Stimulated activated CD4-positive, alpha-beta T cell treated with anti-CD3 and anti-CD28 coated beads, Interleukin-15, amount 100 ng/mL, for 24 hours (primary cell): ENCODE results near the gene CAMK1D.
"Not testable (repeated sequence)": the region's sequence is repeated elsewhere in the genome, so short reads cannot be mapped to it uniquely, and the experiment has no call there.

Source experiments
- DNase-seq: peaks from one replicate; pipeline ENCODE4 v3.0.0-alpha.2; 2020

Gene CAMK1D

DNA sequence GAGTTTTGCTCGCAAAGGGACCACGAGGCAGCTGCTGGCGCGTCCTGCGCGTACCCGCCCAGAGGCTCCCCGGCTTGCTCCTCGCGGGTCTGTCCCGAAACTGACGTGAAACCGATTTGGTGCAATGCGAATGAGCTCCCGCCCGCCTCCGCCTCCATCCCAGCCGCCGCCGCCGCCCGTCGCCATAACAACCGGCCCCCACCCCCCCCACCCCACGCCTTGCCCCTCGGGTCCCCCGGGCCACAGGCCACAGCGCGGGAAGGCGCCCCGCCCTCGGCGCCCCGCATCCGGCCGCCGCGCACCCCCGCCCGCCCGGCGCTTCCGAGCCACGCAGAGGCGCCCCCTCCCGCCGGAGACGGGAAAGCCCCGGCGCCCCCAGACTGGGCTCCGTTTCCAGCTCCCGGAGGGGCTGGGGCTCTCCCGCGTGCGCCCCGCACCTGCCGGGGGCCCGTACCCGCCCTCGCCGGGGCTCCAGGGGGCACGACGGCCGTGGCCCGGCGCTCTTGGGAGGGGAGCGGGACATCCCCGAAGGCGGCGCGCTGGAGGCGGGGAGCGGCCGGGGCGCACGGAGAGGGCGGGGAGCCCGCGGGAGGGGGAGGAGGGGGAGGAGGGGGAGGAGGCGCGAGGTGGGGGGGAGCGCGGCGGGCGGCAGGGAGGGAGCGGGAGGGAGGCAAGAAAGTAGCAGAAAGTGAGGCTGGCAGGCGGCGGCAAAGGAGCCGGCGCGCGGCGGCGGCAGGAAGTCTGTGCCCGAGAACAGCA, at the start of gene CAMK1D:
CAMK1D (plus strand) TSS at position 678 of the 759 bp plus-strand sequence.
- DNase-seq: peak; percentile 85

DNA sequence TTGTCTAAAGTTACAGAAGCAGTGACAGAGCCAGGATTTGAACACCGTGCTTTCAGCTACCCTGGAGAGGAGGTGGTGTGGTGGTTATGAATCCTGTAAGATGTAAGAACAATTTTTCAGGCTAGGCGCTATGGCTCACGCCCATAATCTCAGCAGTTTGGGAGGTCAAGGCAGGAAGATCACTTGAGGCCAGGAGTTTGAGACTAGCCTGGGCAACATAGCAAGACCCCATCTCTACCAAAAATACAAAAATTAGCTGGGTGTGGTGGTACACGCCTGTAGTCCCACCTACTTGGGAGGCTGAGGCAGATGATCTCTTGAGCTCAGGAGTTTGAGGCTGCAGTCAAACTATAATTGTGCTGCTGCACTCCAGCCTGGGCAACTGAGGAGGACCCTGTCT, 48.3 kb upstream of the CAMK1D start:
- DNase-seq: not testable (repeated sequence)

DNA sequence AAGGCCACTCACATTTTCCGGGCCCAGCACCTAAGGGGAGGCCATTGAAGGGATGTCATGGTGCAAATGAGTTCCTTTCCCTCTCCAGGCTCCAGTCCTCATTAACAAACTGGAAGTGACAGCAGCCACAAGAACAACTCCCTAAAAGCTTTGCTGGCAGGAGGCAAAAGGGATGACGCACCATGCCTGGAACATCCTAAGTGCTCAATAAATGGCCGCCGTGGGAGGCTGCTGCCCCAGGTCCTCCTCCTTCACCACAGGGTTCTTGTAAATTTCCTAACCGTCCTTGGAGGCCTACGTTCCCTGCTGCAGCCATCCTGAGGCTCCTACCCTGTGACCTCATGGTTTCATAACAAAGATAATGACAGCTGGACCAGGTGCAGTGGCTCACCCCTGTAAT, 41.3 kb upstream of the CAMK1D start:
- DNase-seq: peak; percentile 12

DNA sequence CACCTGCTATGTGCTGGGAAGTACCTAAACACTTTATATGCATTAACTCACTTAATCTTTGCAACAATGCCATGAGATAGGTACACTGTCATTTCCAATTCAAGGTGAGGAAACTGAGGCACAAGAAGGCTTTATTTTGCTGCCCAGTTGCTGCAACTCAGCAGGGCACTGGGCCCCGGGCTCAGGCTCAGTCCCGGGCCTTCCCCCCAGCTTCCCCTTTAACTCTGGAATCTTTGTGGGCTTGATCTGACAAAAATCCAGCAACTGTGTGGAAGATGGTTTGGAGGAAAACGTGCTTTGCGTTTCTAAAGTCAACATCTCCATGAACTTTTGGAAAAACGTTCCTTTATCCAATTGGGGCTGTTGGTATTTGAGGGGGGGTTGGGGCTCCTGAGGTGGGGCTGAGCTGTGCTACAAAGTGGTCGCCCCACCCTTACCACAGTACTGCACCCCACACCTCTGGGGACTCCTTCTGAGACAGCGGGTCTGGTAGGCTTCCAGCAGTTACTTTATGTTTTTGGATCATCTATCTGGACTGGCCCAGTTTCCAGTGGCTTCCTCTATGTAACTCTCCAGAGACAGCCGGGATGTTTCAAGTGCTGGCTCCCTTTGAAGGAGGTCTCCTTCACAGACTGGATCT, 40.5 kb upstream of the CAMK1D start:
- no peak for DNase-seq

DNA sequence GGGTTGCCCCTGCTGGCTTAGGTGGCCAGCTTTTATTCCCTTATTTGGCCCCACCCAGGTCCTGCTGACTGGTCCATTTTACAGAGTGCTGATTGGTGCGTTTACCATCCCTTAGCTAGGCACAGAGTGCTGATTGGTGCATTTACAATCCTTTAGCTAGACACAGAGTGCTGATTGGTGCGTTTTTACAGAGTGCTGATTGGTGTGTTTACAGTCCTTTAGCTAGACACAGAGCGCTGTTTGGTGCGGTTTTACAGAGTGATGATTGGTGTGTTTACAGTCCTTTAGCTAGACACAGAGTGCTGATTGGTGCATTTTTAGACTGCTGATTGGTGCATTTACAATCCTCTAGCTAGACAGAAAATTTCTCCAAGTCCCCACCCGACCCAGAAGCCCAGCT, 39.6 kb upstream of the CAMK1D start:
- DNase-seq: not testable (repeated sequence)

DNA sequence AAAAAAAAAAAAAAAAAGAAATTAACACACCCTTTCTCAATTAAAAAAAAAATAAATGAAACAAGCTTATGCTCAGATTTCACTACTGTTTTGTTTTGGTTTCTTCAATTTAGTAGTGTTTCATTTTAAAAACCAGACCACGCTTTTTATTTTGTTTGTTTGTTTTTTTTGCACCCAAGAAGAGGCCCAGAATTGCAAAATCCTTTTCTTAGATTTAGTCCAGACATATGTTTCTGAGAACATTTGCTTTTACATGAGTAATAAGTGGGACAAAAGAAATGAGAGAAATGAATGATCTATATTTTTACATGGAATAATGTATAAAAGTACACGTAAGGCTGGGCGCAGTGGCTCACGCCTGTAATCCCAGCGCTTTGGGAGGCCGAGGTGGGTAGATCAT, 34.5 kb upstream of the CAMK1D start:
- no peak for DNase-seq

DNA sequence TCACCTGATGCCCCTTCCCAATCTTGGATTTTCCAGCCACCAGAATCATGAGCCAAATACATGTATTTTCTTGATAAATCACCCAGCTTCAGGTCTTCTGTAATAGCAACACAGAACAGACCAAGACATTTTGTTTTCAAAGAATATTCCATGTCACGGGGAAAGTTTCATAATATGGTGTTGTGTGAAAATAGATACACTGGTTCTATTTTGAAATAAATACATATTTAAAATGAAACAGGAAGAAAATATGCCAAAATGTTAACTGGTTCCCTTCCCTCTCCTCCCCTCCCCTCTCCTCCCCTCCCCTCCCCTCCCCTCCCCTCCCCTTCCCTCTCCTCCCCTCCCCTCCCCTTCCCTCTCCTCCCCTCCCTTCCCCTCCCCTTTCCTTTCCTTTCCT, 30.3 kb upstream of the CAMK1D start:
- DNase-seq: no peak

DNA sequence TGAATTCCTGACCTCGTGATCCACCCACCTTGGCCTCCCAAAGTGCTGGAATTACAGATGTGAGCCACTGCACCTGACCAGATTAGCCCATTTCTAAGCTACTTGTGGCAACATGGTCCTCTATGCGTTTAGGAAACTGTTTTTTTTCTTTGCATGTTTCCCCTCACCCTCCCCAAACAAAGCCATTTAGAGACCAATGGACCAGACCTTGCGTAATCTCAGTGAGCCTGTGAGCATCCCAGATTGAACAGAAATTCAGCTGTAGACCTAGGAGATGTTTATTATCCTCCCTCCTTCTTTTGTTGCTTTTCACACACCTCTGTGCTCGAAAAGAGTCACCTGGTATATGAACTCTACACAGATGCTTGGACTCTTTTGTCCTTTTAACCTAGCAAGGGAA, 28.5 kb upstream of the CAMK1D start:
- no peak for DNase-seq

DNA sequence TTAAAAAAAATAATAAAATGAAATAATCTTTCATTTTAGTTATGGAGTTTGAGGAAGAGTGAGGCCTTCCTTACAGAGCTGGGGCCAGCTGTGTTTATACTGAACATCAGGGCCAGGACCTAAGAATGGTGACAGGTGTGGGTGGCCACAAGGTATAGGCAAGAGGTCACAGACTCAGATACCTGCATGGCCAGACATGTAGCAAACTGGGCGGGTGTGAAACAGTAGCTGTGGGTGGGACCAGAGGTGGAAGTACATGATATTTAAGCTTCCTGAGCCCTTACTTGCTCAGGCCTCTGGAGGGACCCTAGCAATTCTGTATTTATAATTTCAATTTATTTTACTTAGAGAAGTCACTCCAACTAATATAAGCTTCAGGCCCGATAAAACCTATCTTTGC, 27.7 kb upstream of the CAMK1D start:
- DNase-seq: no peak

DNA sequence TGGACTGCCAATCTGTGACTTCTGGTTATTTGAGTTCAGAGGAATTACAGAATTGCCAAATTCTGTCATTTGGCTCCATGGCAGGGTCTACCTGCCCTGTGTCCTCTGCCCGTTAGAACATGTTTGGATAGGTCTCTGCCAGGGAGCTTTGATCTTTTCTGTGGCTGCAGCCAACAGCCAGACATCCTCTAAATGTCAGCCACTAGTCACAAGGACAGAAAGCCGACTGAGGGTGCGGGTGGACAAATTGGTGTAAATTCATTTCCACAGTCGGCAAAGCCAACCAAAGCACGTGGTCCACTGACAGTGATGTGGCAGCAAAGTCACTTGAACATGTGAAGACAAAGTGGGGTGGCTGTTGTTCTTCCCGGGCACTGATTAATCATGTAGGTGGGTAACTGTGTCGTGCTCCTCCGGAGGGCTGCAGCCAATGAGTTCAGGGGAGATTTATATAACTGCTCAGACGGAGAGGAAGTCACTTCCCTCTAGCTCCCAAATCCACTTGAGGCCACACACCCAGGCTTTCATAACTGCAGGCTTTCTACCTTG, 26.7 kb upstream of the CAMK1D start:
- no peak for DNase-seq

DNA sequence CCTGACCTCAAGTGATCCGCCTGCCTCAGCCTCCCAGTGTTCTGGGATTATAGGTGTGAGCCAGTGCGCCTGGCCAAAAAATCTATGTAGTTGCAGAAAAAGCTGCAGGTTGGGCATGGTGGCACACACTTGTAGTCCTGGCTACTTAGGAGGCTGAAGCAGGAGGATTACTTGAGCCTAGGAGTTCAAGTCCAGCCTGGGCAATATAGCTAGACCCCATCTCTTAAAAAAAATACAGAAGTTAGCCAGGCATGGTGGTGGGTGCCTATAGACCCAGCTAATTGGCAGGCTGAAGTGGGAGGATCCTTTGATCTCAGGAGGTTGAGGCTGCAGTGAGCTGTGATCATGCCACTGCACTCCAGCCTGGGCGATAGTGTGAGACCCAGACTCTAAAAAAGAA, 24.8 kb upstream of the CAMK1D start:
- DNase-seq: no peak

DNA sequence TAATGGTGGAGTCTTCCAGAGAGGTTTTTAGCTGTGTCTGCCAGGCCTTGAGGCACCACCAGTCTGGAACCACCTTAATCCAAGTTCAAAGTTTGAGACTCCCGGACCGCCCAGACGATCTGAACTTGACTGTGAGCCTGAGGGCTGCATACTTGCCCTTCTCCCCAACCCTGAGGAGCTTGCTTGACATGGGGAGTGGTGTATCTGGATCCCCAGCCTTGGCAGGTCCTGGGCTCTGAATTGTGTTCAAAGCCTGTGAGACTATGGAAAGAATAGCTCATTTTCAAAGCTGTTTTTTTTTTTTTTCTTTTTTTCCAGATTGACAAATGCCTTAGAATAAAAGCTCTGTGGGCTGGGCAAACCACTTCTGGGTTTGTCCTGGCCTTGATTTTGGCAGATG, 22.3 kb upstream of the CAMK1D start:
- no peak for DNase-seq

DNA sequence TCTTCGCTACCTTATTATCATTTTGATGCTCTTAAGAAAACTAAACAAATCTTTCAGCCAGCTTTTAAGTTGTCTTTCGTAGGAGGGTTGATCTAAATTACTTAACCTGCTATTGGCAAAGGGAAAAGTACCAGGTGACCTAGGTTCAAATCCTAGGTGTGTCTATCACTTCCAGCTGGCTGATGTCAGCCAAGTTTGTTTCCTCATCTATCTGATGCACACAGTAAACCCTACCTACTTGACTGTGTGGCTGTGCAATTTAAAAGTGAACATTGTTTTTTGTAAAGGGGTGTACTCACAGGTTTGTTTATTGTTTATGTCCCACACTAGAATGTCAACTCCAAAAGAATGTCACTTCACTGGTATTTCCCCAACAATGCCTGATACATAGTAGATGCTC, 21.9 kb upstream of the CAMK1D start:
- no peak for DNase-seq

DNA sequence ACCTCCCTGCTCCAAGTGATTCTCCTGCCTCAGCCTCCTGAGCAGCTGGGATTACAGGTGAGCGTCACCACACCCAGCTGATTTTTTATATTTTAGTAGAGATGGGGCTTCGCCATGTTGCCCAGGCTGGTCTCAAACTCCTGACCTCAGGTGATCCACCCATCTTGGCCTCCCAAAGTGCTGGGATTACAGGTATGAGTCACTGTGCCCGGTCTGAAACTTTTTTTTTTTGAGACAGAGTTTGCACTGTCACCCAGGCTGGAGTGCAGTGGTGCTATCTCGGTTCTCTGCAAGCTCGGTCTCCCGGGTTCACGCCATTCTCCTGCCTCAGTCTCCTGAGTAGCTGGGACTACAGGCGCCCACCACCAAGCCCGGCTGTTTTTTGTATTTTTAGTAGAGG, 21.0 kb upstream of the CAMK1D start:
- not testable (repeated sequence) for DNase-seq

DNA sequence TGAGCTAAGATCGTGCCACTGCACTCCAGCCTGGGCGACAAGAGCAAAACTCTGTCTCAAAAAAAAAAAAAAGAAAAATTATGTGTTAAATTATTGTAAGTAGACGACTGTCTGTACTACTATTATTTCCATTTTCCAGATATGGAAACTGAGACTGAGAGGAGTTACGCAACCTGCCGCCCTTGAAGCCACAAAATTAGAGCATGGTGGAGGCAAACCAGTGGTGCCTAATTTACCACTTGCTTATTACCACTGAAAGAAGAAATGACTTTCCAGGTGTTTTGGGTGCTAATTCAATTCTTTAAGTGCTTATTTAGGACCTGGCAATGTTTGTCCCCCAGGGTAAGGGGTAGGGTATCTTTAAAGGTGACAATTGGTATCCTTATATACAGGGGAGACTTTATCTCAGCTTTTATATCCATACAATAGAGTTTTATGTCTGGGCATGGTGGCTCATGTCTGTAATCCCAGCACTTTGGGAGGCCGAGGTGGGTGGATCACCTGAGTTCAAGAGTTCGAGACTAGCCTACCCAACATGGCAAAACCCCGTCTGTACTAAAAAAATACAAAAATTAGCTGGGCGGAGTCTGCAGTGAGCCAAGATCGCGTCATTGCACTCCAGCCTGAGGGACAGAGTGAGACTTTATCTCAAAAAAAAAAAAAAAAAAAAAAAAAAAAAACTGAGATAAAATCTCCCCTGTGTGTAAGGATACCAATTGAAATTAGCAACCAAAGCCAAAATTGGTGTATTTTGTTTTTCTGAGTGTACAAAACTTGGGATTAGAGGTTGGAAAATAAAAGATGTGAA, 16.6 kb upstream of the CAMK1D start:
- peak; percentile 13 for DNase-seq

DNA sequence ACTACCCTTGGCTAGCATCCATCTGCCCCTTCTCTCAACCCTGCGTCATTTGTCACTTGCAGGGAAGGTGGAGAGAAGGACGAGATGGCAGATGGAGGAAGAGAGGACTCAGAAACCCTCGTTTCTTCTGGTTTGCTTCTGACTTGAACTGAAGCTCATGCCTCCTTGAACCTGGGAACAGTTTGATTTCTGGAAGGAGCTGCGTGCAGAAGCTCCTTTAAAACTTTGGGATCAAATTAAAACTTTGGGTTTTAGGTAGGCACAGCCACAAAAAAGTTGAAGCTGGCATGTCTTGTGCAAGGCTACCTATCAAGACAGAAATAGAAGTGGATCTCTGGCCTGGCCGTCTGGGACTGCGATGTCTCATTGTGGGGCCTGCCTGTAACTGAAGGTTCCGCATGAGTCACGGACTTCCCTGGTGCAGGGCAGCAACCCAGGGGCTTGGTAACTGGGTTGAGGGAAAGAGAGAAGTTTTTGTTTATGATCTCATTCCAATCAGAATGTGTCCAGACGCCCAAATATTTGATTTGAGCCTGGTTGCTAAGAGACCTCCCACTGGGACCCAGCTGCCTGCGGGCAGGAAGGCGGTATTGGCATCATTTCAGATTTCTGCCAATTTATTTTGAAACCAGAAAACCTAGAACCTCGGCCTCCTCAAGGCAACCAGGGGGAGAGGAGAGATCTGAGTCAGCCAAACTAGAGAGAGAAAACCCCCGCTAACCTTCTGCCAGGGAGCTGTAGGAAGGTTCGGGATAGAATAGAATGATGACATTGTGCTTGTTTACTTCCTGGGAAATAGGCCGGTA, 15.8 kb upstream of the CAMK1D start:
- DNase-seq: peak; percentile 53

DNA sequence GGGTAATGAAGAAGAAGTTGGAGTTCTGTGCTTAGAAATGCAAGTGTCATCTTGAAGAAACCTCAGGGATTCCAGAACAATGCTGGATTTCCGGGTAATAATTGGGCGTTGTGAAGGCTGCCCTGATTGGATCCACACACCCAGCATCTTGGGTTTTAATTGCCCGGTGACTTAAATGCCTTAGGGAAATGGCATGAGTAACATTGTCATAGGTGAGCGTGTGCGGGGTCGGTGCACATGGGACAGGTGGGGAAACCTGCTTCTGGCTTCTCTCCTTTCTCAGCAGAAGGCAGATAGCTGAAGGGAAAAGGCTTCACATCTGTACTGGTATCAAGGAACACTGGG, 15.2 kb upstream of the CAMK1D start:
- DNase-seq: no peak

DNA sequence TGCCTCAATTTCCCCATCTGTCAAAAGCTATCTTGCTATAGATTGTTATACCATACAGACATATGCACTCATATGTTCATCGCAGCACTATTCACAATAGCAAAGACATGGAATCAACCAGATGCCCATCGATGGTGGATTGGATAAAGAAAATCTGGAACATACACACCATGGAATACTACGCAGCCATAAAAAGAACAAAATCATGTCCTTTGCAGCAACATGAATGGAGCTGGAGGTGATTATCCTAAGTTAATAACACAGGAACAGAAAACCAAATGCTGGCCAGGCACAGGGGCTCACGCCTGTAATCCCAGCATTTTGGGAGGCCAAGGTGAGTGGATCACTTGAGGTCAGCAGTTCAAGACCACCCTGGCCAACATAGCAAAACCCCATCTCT, 14.2 kb upstream of the CAMK1D start:
- DNase-seq: not testable (repeated sequence)

DNA sequence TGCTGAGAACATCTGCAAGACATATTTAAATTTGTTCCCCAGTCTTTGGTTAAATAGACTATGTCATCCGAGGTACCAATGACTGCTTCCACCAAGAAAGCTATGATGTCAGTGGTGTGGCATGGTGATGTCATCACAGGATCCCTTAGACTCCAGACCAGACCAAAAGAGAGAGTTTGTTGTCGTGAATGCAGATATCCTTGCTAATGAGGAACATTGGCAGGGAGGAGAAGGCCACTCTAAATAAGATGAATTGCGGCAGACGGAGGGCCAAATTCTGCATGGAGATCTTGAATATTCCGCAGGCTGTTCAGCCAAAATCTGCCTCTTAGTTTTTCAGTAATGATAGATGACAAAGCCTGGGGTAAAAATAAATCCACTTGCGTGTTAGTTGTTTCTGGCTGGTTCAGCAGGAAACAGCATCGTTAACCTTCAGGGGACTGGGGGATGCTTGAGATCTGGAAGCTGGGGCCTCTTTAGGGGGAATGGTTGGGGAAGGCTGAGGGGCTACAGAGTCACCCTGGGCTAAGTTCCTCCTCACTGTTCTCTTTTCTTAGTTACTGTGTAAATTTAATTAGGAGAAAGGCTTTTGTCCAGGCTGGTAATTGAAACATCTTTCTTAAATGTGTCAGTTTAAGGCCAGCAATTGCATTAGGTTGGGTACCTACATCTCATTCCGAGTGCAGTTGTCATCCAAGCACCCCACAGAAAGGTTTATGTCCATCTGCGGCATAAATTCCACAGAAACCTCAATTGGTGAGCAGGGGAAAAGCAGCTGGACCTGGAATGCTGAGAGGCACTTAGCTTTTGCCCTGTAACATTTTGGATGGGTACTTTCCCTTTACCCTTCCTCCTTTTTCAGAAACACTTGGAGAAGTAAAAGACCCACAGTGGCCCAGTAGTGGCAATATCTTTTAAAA, 11.6 kb upstream of the CAMK1D start:
- DNase-seq: no peak

DNA sequence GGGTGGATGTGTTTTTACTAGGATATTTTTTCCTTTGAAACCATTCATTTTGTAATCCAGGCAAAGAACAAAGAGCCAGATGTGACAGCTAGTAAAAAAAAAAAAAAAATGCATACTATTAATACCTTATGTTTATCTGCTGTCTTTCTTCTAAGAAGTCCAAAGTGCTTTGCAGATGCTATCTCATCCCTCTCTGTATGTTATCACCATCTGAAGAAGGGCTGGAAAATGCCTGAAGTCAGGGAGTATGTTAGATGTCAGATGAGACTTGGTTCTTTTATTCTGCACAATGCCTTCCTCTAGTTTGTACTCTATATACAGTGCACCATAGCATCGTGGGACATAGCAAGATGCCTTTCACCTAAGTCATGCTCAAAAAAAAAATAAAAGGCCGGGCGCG, 10.4 kb upstream of the CAMK1D start:
- no peak for DNase-seq

DNA sequence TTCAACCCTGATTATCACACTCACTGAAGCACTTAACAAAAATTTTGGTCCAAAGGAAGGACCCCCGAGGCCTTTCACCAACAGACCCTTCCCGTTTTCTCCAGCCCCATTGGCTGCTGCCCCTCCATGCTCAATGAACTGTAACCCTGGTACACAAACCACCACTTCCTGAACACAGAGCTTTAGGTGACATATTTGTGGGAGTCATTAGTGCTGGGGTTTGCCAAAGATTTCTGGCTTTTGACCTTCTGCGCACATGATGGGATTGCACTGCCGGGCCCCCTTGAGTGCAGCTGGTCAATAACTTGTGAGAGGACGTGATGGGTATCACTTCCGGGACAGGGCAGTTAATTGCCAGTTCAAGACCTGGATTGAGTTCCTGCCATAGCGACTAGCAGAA, 9.0 kb upstream of the CAMK1D start:
- DNase-seq: no peak

DNA sequence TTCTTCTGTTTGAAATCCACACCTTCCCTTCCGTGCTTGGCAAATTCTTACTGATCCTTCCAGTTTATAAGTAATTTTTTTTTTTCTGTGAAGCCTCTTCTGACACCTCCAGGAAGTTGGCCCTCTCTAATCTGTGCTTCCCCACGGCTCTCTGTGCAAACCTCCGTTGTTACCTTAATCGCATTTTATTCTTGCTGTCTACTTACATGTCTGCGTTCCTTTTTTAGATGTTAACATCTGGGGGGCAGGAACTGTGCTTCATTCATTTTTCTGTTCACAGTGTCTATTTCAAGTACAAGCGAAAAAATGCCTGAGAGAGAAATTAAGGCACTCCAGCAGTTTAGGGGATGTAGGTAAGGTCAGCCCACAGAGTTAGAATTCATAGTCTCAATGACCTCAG, 8.4 kb upstream of the CAMK1D start:
- DNase-seq: no peak
